ENCODE measurements around the gene PDE8B.

- TF ChIP-seq EZH2 (IDR thresholded peaks at IDR 0.05), result no peak
- no peak for TF ChIP-seq POLR2AphosphoS5 (IDR thresholded peaks at IDR 0.05; ENCODE audit: borderline replicate concordance, low read depth, low read length)
Observed at GRCh38 chr5:77424921-77425320, 214.4 kb downstream of the PDE8B start.

Measured in SK-N-MC (cell line).